Pancreas (tissue), 10 donors: ENCODE measurements around the gene ATG7. TPM values are rescaled to one million over a fixed set of nuclear protein-coding genes. Genes with fewer than 3 reads are reported as not detected.

ENCODE experiments used
- ATAC-seq, 4 donors: fragments of 200-7000 bp; cut with Tn5 transposase; one replicate each; pipeline versions ENCODE4 v1.8.0 to v1.9.1; 2020; ENCODE audit warnings: mild to moderate bottlenecking in 4 of 4, moderate library complexity in 4 of 4
- DNase-seq, 6 donors: peaks; one replicate each; pipeline ENCODE4 v3.0.0-alpha.2; 2020
- FAIRE-seq: peaks from 2 replicates; lab custom pipeline; 2012; peaks lifted over from hg19 to GRCh38; lab: Jason Lieb, UNC
- H3K27ac ChIP-seq, 4 donors: fragments of 200-600 bp; sonication (generic); 1 replicate in 3 of 4; 2 replicates in 1 of 4; pipeline versions ENCODE4 v1.5.0 to v1.8.0; 2020
- H3K27me3 ChIP-seq, 4 donors: fragments of 200-600 bp; one replicate each; pipeline ENCODE4 v1.8.0; 2021
- H3K36me3 ChIP-seq, 3 donors: fragments of 200-600 bp; sonication (generic) in 1 of 3; one replicate each; pipeline versions ENCODE4 v1.5.0 to v1.8.0; 2020 to 2021
- H3K4me1 ChIP-seq, 3 donors: fragments of 200-600 bp; one replicate each; pipeline ENCODE4 v1.8.0; 2021
- H3K4me3 ChIP-seq, 4 donors: fragments of 200-600 bp; sonication (generic) in 2 of 4; one replicate each; pipeline versions ENCODE4 v1.5.0 to v1.8.0; 2020 to 2021
- H3K9me3 ChIP-seq, 4 donors: fragments of 200-600 bp; one replicate each; pipeline ENCODE4 v1.8.0; 2021
- WGBS, 2 donors: extraction: QIAGEN DNeasy Blood & Tissue Kit; methylation state at CpG; one replicate each; pipeline ENCODE4 v1.1.7; 2013; 5-methylcytosine and 5-hydroxymethylcytosine counted together
- intact Hi-C, 3 donors: fragments of 100-400 bp; cut with DNase I; formaldehyde crosslinking; loops; one replicate each; pipeline versions ENCODE4 v1.11.1 to v1.14.2; 2022
- polyA plus RNA-seq, 2 donors: library from polyadenylated mRNA; stranded (reverse); fragments of 200-250 nt; gene quantifications; one replicate each; pipeline ENCODE4 v1.2.3, GENCODE V29; 2013
- total RNA-seq, 6 donors: library from RNA; stranded (reverse); fragmentation: NEBNext Ultra II Directional in 4 of 6; extraction: Animal tissue kit (Norgen Biotek cat#: 25700) in 4 of 6; gene quantifications; one replicate each; pipeline versions ENCODE4 v1.2.1 to v1.2.4, GENCODE V29; 2021 to 2023
- TF ChIP-seq, protein P1 (sequence below), 4 donors: fragments of 200-600 bp; sonication (generic) in 3 of 4; IDR thresholded peaks; one replicate each; pipeline versions ENCODE4 v1.5.0 to v1.8.0; 2021; ENCODE audit warnings: antibody characterized with exemption in 4 of 4
- donor health status: healthy with polysubstance abuse.
- donor health status: DM: no; HTN: no; CAD: no; lungs with moderate emphysema.
- donor health status: DM: no; HTN: no; CAD: no.
- donor health status: control.
- donor health status: control.
- donor health status: Bipolar disorder and iron deficiency.
- donor health status: DM: yes; HTN: yes; CAD: no.
- donor health status: DM: no; HTN: no; CAD: no.
- donor health status: DM: no; HTN: no; CAD: no.
- donor health status: DM: yes; HTN: yes; CAD: no.

ATG7 gene
- total and polyA plus RNA-seq, 8 donors = 5.1 to 28.0 (median 15.7) TPM

DNA sequence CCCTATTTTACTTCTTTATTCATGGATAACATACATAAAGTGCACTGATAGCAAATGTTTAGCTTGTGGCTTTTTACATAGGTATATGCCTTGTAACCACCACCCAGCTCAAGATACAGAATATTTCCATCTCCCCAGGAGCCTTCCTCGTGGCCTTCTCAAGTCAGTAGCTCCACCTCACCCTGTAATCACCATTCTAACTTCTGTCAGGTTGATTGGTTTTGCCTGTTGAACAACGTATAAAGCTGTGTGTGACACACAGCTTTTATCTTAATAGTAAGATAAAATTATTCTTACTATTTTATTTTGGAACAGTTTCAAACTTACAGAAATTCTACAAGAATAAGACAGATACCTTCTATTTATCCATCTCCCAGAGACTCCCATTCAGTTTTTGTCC lies 13.3 kb downstream of the ATG7 start:
- H3K27me3 ChIP-seq = no peaks in the 10 kb centered on the region
- no peak overlapping the region for H3K27ac ChIP-seq
- DNase-seq (no peak), ATAC-seq (no peak), FAIRE-seq (no peak)
- intact Hi-C loops = no loop called here
- peaks cover 0 to 6% (median 0%) of the 10 kb centered on the region in 3 donors for H3K36me3 ChIP-seq
- no peaks in the 10 kb centered on the region for H3K9me3 ChIP-seq
- WGBS, 2 donors = 60 to 73% methylated on average over 2 of the region's 2 CpGs
- H3K4me1 ChIP-seq = peaks cover 0 to 11% (median 0%) of the 10 kb centered on the region in 3 donors
- TF ChIP-seq, protein P1, sequence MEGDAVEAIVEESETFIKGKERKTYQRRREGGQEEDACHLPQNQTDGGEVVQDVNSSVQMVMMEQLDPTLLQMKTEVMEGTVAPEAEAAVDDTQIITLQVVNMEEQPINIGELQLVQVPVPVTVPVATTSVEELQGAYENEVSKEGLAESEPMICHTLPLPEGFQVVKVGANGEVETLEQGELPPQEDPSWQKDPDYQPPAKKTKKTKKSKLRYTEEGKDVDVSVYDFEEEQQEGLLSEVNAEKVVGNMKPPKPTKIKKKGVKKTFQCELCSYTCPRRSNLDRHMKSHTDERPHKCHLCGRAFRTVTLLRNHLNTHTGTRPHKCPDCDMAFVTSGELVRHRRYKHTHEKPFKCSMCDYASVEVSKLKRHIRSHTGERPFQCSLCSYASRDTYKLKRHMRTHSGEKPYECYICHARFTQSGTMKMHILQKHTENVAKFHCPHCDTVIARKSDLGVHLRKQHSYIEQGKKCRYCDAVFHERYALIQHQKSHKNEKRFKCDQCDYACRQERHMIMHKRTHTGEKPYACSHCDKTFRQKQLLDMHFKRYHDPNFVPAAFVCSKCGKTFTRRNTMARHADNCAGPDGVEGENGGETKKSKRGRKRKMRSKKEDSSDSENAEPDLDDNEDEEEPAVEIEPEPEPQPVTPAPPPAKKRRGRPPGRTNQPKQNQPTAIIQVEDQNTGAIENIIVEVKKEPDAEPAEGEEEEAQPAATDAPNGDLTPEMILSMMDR (IDR thresholded peaks at IDR 0.05) = no peak
- no peak overlapping the region for H3K4me3 ChIP-seq

DNA sequence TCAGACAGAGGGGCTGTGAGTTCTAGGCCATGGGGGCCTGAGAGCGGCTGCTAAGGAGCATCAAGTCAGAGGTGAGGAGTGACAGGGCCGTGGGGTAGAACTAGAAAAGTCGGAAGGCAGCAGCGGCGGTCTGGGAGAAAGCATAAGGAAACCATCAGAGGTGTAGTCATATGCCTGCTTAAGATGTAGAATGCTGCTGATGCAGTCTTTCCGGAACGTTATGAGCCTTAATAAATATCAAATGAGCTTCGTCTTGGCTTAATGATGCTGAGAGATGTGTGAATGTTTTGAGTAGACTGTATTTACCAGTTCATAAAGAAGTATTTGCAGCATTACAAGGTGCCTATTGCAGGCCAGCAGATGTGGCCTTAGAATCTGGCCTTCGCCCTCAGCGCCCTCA lies 15.2 kb downstream of the ATG7 start:
- intact Hi-C loops = no loop called here
- H3K4me3 ChIP-seq = no peak overlapping the region
- H3K27ac ChIP-seq = peak overlapping the region in 2 of 4 donors; percentile 52 to 61
- peaks cover 0 to 11% (median 0%) of the 10 kb centered on the region in 3 donors for H3K4me1 ChIP-seq
- TF ChIP-seq, protein P1 (IDR thresholded peaks at IDR 0.05) = no peak
- WGBS, 2 donors = 89 to 91% methylated on average over 9 to 10 of the region's 10 CpGs
- ATAC-seq (no peak), DNase-seq (no peak), FAIRE-seq (no peak)
- H3K36me3 ChIP-seq = no peaks in the 10 kb centered on the region
- H3K27me3 ChIP-seq = no peaks in the 10 kb centered on the region
- H3K9me3 ChIP-seq = no peaks in the 10 kb centered on the region

DNA sequence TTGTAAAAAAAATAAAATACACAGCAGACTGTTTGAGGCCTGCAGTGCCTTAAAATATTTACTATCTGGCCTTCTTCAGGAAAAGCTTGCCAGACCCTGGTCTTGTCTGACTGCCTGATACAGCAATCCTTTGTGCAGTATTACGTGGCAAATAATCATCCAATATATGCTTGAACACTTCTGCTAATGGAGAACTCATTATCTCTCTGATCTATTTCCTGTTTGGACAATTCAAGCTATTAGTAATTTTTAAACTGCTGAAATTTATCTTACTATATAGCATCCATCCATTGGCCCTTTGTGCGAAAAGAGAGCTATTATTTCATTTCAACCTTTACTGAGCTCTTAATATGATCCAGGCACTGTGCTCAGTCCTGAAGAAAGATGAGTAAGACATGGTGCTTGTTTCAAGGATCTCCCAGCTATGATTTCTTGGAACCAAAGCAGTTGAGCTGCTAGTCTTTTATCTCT lies 15.9 kb downstream of the ATG7 start:
- peak overlapping the region in 2 of 4 donors; percentile 52 to 61 for H3K27ac ChIP-seq
- WGBS, 2 donors = 82 to 87% methylated on average over 2 of the region's 2 CpGs
- H3K4me3 ChIP-seq = no peak overlapping the region
- TF ChIP-seq, protein P1 (IDR thresholded peaks at IDR 0.05) = no peak
- H3K9me3 ChIP-seq = no peaks in the 10 kb centered on the region
- DNase-seq (no peak), FAIRE-seq (no peak), ATAC-seq (peak in 2 of 4 donors; percentile 6 to 18)
- intact Hi-C loops = no loop called here
- peaks cover 0 to 11% (median 0%) of the 10 kb centered on the region in 3 donors for H3K4me1 ChIP-seq
- no peaks in the 10 kb centered on the region for H3K27me3 ChIP-seq
- no peaks in the 10 kb centered on the region for H3K36me3 ChIP-seq

DNA sequence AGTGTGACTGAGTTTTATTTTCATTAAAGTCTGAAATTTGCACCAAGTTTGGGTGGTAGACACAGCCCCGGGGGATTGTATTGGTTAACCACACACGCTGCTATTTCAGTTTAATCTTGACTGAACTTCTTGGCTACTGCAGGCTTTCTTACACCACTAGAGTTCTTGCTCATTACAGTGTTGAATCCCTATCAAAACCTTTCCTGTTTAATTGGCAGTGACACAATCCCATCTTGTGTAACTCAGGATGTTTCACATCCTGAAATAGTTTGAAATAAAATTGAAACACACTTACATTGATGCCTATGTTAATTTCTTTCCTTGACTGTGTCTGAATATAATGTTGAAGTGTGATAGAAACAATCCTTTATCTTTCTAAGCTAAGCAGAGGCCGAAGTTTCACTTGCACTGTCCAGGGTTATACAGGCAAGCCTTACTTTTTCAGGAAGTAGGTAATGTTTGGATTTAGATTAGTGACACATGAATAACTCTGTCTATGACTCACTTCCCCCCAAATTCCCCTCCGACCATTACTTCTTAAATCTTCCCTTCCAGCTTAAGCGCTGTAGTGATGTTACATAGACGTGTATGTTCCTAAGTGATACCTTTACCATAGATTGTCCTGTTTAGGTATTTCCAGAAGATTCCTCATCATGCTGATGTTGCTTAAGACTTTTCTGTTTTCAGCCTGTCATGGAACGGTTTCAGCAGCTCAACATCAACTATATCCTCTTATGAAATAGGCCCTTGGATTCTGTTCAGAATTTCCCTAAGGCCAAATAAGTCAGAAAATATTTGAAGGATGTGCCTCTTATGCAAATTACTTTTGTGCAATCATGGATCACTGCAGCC lies 16.8 kb downstream of the ATG7 start:
- Histone ChIP-seq H3K9me3 (no peaks in the 10 kb centered on the region), H3K4me3 (no peak overlapping the region), H3K4me1 (peaks cover 0 to 11% (median 0%) of the 10 kb centered on the region in 3 donors), H3K27ac (peak overlapping the region in 2 of 4 donors; percentile 52 to 61), H3K36me3 (no peaks in the 10 kb centered on the region), H3K27me3 (no peaks in the 10 kb centered on the region)
- FAIRE-seq = no peak
- 77 to 78% methylated on average over 7 of the region's 7 CpGs for WGBS, 2 donors
- DNase-seq = no peak
- peak in 3 of 4 donors; percentile 58 to 83 (median 79) for ATAC-seq
- intact Hi-C loops = no loop called here
- TF ChIP-seq, protein P1 (IDR thresholded peaks at IDR 0.05) = no peak

DNA sequence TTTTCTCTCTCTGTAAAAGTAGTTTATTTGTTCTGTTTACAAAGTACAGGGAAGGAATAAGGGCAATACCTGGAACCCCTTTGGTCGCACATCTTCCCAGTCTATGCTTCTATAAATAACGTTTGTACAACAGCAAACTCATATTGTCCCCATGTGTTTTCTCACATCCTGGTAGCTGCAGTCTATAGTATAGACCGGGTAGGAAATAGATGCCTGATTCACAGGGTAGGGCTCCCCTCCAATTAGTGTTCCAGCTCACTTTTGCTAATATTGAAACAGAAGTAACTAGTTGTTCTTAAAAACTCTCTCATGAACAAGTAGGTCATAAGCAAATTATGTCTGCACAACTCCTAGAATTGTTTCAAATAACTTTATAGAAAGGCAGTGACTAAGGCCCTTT lies 17.7 kb downstream of the ATG7 start:
- H3K9me3 ChIP-seq = no peaks in the 10 kb centered on the region
- intact Hi-C loops = no loop called here
- TF ChIP-seq, protein P1 (IDR thresholded peaks at IDR 0.05) = no peak
- peak overlapping the region in 2 of 4 donors; percentile 52 to 61 for H3K27ac ChIP-seq
- no peak overlapping the region for H3K4me3 ChIP-seq
- ATAC-seq (no peak), DNase-seq (no peak), FAIRE-seq (no peak)
- no peaks in the 10 kb centered on the region for H3K27me3 ChIP-seq
- no peaks in the 10 kb centered on the region for H3K36me3 ChIP-seq
- peaks cover 0 to 11% (median 0%) of the 10 kb centered on the region in 3 donors for H3K4me1 ChIP-seq
- 81 to 90% methylated on average over 3 of the region's 3 CpGs for WGBS, 2 donors
